Pancreas (tissue), 10 donors: Measurements from ENCODE around the gene SART1. TPM values are rescaled to one million over a fixed set of nuclear protein-coding genes. Genes with fewer than 3 reads are reported as not detected.

Experiments used
- ATAC-seq, 4 donors: fragments of 200-7000 bp; cut with Tn5 transposase; one replicate each; pipeline versions ENCODE4 v1.8.0 to v1.9.1; 2020; ENCODE audit warnings: mild to moderate bottlenecking in 4 of 4, moderate library complexity in 4 of 4
- DNase-seq, 6 donors: peaks; one replicate each; pipeline ENCODE4 v3.0.0-alpha.2; 2020
- FAIRE-seq: peaks from 2 replicates; lab custom pipeline; 2012; peaks lifted over from hg19 to GRCh38; lab: Jason Lieb, UNC
- H3K27ac ChIP-seq, 4 donors: fragments of 200-600 bp; sonication (generic); 1 replicate in 3 of 4; 2 replicates in 1 of 4; pipeline versions ENCODE4 v1.5.0 to v1.8.0; 2020
- H3K27me3 ChIP-seq, 4 donors: fragments of 200-600 bp; one replicate each; pipeline ENCODE4 v1.8.0; 2021
- H3K36me3 ChIP-seq, 3 donors: fragments of 200-600 bp; sonication (generic) in 1 of 3; one replicate each; pipeline versions ENCODE4 v1.5.0 to v1.8.0; 2020 to 2021
- H3K4me1 ChIP-seq, 3 donors: fragments of 200-600 bp; one replicate each; pipeline ENCODE4 v1.8.0; 2021
- H3K4me3 ChIP-seq, 4 donors: fragments of 200-600 bp; sonication (generic) in 2 of 4; one replicate each; pipeline versions ENCODE4 v1.5.0 to v1.8.0; 2020 to 2021
- H3K9me3 ChIP-seq, 4 donors: fragments of 200-600 bp; one replicate each; pipeline ENCODE4 v1.8.0; 2021
- WGBS, 2 donors: extraction: QIAGEN DNeasy Blood & Tissue Kit; methylation state at CpG; one replicate each; pipeline ENCODE4 v1.1.7; 2013; 5-methylcytosine and 5-hydroxymethylcytosine counted together
- intact Hi-C, 3 donors: fragments of 100-400 bp; cut with DNase I; formaldehyde crosslinking; loops; one replicate each; pipeline versions ENCODE4 v1.11.1 to v1.14.2; 2022
- polyA plus RNA-seq, 2 donors: library from polyadenylated mRNA; stranded (reverse); fragments of 200-250 nt; gene quantifications; one replicate each; pipeline ENCODE4 v1.2.3, GENCODE V29; 2013
- total RNA-seq, 6 donors: library from RNA; stranded (reverse); fragmentation: NEBNext Ultra II Directional in 4 of 6; extraction: Animal tissue kit (Norgen Biotek cat#: 25700) in 4 of 6; gene quantifications; one replicate each; pipeline versions ENCODE4 v1.2.1 to v1.2.4, GENCODE V29; 2021 to 2023
- TF ChIP-seq, protein P1 (sequence below), 4 donors: fragments of 200-600 bp; sonication (generic) in 3 of 4; IDR thresholded peaks; one replicate each; pipeline versions ENCODE4 v1.5.0 to v1.8.0; 2021; ENCODE audit warnings: antibody characterized with exemption in 4 of 4
- donor health status: healthy with polysubstance abuse.
- donor health status: DM: no; HTN: no; CAD: no; lungs with moderate emphysema.
- donor health status: DM: no; HTN: no; CAD: no.
- donor health status: control.
- donor health status: control.
- donor health status: Bipolar disorder and iron deficiency.
- donor health status: DM: yes; HTN: yes; CAD: no.
- donor health status: DM: no; HTN: no; CAD: no.
- donor health status: DM: no; HTN: no; CAD: no.
- donor health status: DM: yes; HTN: yes; CAD: no.

SART1 gene
- total and polyA plus RNA-seq, 8 donors: 19.2 to 98.5 (median 25.5) TPM

DNA sequence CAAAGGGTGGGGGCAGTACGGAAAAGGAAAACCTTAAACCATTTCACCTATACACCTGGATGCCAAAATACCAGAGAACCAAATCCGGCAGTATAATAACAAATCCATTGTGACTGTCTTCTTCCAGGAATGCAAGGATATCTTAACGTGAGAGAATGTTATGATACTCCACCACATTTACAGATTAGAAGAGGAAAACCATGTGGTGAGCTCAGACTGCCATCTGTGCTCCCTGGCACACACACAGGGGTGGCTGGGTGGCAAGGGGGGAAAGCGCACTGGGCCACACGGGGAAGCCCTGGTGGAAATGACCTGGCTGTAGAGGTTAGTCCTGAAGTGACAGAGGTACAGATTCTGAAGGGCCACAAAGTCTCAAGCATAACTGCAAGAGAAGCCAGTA, 30.5 kb downstream of the SART1 start:
- intact Hi-C loops: no loop called here
- FAIRE-seq (no peak), ATAC-seq (no peak), DNase-seq (no peak)
- TF ChIP-seq, protein P1, sequence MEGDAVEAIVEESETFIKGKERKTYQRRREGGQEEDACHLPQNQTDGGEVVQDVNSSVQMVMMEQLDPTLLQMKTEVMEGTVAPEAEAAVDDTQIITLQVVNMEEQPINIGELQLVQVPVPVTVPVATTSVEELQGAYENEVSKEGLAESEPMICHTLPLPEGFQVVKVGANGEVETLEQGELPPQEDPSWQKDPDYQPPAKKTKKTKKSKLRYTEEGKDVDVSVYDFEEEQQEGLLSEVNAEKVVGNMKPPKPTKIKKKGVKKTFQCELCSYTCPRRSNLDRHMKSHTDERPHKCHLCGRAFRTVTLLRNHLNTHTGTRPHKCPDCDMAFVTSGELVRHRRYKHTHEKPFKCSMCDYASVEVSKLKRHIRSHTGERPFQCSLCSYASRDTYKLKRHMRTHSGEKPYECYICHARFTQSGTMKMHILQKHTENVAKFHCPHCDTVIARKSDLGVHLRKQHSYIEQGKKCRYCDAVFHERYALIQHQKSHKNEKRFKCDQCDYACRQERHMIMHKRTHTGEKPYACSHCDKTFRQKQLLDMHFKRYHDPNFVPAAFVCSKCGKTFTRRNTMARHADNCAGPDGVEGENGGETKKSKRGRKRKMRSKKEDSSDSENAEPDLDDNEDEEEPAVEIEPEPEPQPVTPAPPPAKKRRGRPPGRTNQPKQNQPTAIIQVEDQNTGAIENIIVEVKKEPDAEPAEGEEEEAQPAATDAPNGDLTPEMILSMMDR (IDR thresholded peaks at IDR 0.05): no peak
- WGBS, 2 donors: 79 to 84% methylated on average over 5 of the region's 5 CpGs
- no peaks in the 10 kb centered on the region for H3K4me1 ChIP-seq
- H3K4me3 ChIP-seq: no peak overlapping the region
- peaks cover 0 to under 1% (median 0%) of the 10 kb centered on the region in 3 donors for H3K36me3 ChIP-seq
- no peak overlapping the region for H3K27ac ChIP-seq
- H3K27me3 ChIP-seq: no peaks in the 10 kb centered on the region
- H3K9me3 ChIP-seq: no peaks in the 10 kb centered on the region

DNA sequence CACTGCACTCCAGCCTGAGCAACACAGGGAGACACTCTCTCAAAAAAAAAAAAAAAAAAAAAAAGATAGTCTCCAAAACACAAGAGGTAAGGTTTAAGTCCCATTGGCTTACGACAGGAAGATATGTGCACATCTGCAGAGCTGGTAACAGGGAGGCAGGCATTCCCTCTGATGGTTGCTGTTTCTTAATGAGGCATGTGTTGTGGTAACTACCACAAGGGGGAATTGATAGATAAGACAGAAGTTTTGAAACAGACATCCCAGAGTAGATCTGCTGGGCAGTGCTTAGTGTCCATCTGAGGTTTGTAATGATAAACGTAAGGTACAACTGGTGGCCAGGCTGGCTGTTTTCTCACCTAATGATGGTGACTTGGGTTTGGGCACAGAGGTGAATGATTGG, 35.8 kb downstream of the SART1 start:
- no peak for ATAC-seq
- Histone ChIP-seq H3K36me3 (peaks cover 2 to 32% (median 22%) of the 10 kb centered on the region in 3 donors), H3K27ac (no peak overlapping the region), H3K4me3 (no peak overlapping the region), H3K9me3 (no peaks in the 10 kb centered on the region), H3K4me1 (peaks cover 0 to 9% (median 0%) of the 10 kb centered on the region in 3 donors), H3K27me3 (no peaks in the 10 kb centered on the region)
- TF ChIP-seq, protein P1 (IDR thresholded peaks at IDR 0.05): no peak
- intact Hi-C loops: no loop called here
- no peak for DNase-seq
- FAIRE-seq: no peak
- WGBS, 2 donors: 87 to 89% methylated on average over 2 of the region's 2 CpGs

DNA sequence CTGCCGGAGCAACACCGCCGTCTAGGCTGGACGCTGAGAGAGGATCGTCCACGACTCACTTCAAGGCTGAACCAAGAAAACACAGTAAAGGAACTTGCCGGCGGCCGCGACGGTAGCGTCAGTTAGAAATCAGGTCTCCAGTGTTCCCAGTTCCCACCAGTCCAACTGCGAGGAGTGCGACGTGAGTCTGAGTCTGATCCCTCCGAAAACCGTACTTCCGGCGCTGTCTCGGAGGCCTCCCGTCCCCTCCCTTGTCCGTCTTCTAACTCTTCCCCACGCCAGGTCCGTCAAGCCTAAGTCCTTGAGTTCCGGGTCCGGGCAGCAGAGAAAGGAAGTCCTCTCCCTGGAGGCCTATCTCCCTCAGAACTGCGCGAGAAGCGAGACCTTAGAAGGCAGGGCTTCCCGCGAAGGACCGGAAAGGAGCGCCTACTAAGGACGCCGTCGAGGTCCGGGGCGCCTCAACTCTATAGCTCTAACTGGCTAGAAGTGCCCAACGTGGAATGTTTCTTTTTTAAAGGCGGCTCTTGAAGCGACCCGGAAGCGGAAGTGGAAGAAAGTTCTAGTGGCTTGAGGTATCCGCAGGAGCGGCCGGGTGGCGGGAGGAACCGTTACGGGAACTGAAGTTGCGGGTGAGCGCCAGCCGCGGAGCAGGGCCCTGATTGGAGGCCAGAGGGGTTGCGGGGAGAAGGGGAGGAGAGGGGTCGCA, 40.6 kb downstream of the SART1 start, which contains the start of the genes BANF1 and EIF1AD:
TSS of gene BANF1 (plus strand) at position 562 of the 706 bp plus-strand sequence. CDS start 748 bp downstream, outside the sequence.
TSS of gene EIF1AD (minus strand) at position 216 of the 706 bp plus-strand sequence. CDS start 1,768 bp downstream, outside the sequence.
- TF ChIP-seq, protein P1 (IDR thresholded peaks at IDR 0.05): no peak
- DNase-seq (peak; percentile 82 to 94 (median 91)), ATAC-seq (peak; percentile 92 to 96 (median 92)), FAIRE-seq (no peak)
- Histone ChIP-seq H3K27me3 (no peaks in the 10 kb centered on the region), H3K4me3 (peak within 1 kb of the TSS; percentile 77 to 89 (median 78)), H3K27ac (peak within 1 kb of the TSS; percentile 75 to 98 (median 90)), H3K9me3 (no peaks in the 10 kb centered on the region), H3K36me3 (peaks cover 2 to 38% (median 22%) of the 10 kb centered on the region in 3 donors), H3K4me1 (peaks cover 0 to 15% (median 5%) of the 10 kb centered on the region in 3 donors)
- WGBS, 2 donors: 1% methylated on average over 54 to 55 of the region's 55 CpGs
- intact Hi-C loops: no loop called here

DNA sequence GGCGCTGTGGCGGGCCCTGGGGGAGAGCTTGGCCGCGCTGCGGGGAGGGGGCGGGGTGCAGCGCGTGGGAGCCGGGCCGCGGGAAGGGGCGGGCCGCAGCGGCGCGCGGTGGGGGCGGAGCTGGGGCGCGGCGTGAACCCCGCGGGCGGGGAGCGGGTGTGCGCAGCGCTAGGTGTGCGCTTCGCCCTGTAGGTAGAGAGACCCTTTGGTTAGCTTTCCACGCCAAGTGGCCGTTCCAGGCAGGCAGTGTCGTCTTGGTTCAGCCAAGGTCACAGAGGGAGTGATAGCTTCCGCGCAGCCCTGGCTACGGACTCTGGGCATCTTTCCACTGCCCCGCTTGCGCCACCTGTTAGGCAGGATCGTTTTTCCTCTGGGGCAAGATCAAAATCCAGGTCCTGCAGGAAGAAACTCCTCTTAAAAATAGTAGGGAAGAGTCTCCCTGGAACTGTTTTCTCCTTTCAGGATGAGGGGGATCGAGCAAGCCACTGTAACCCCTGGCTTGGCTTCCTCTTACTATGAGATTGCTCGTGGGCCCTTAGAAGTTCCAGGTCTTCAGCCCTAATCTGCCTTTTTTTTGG, 41.2 kb downstream of the SART1 start:
- FAIRE-seq: no peak
- intact Hi-C loops: no loop called here

More for the DNA sequence above, 41.2 kb downstream of the SART1 start:
- Histone ChIP-seq H3K4me1 (peaks cover 0 to 15% (median 5%) of the 10 kb centered on the region in 3 donors), H3K9me3 (no peaks in the 10 kb centered on the region), H3K27ac (peak overlapping the region; percentile 75 to 98 (median 90)), H3K27me3 (no peaks in the 10 kb centered on the region), H3K36me3 (peaks cover 0 to 32% (median 16%) of the 10 kb centered on the region in 3 donors), H3K4me3 (peak overlapping the region; percentile 77 to 89 (median 78))
- WGBS, 2 donors: 0 to 1% methylated on average over 37 to 40 of the region's 40 CpGs
- DNase-seq (peak; percentile 77 to 87 (median 80)), ATAC-seq (peak; percentile 78 to 83 (median 81))
- TF ChIP-seq, protein P1 (IDR thresholded peaks at IDR 0.05): no peak
